Prostate gland (tissue), 2 donors: ENCODE data around the gene MAGEB17. TPM values are rescaled to one million over a fixed set of nuclear protein-coding genes. Genes with fewer than 3 reads are reported as not detected.
"Not testable (repeated sequence)": the region's sequence is repeated elsewhere in the genome, so short reads cannot be mapped to it uniquely, and the experiment has no call there.

Experiments
- DNase-seq: peaks from one replicate; pipeline ENCODE4 v3.0.0-alpha.2; 2019; ENCODE audit warnings: low spot score
- H3K27ac ChIP-seq, 2 donors: fragments of 200-600 bp; sonication (generic); 2 replicates each; pipeline ENCODE4 v1.5.1; 2017 to 2019
- H3K27me3 ChIP-seq: fragments of 200-600 bp; sonication (generic); replicated peaks from 2 replicates; pipeline ENCODE4 v1.5.1; 2019; ENCODE audit not compliant: insufficient read depth
- H3K36me3 ChIP-seq, 2 donors: fragments of 200-600 bp; sonication (generic); 1 replicate in 1 of 2; 2 replicates in 1 of 2; pipeline versions ENCODE4 v1.5.1 to v1.8.1; 2017 to 2019
- H3K4me1 ChIP-seq: fragments of 200-600 bp; sonication (generic); replicated peaks from 2 replicates; pipeline ENCODE4 v1.5.1; 2019
- H3K4me3 ChIP-seq, 2 donors: fragments of 200-600 bp; sonication (generic); 2 replicates each; pipeline ENCODE4 v1.5.1; 2017 to 2019
- H3K9me3 ChIP-seq: fragments of 200-600 bp; sonication (generic); 2 replicates; pipeline ENCODE4 v1.5.1; 2017
- POLR2A ChIP-seq: fragments of 450-650 bp; IDR thresholded peaks from one replicate; pipeline ENCODE4 v1.6.1; 2016; ENCODE audit warnings: antibody characterized with exemption, mild to moderate bottlenecking
- POLR2AphosphoS5 ChIP-seq: sonication (generic); formaldehyde crosslinking; IDR thresholded peaks from one replicate; pipeline ENCODE4 v1.6.1; 2017; ENCODE audit warnings: antibody characterized with exemption
- WGBS: methylation state at CpG from one replicate; pipeline ENCODE4 v1.1.5; 2018; 5-methylcytosine and 5-hydroxymethylcytosine counted together
- intact Hi-C: fragments of 100-400 bp; cut with DNase I; formaldehyde crosslinking; loops from one replicate; pipeline ENCODE4 v1.14.2; 2022
- total RNA-seq, 2 donors: library from RNA; depleted of rRNA; stranded (reverse); fragments of >200 nt; gene quantifications; one replicate each; pipeline ENCODE4 v1.1.0, GENCODE V29; 2016
- TF ChIP-seq, protein P1 (sequence below), 4 experiments: fragments of 200-600 bp in 2 of 4; fragments of 450-650 bp in 2 of 4; sonication (generic) in 2 of 4; IDR thresholded peaks; 1 replicate in 3 of 4; 2 replicates in 1 of 4; pipeline ENCODE4 v1.5.1; 2016 to 2019; ENCODE audit warnings: antibody characterized with exemption in 4 of 4, mild to moderate bottlenecking in 2 of 4, moderate library complexity in 2 of 4

The MAGEB17 gene
- total RNA-seq, 2 donors from 2014 or later, result 0.62 to 1.1 TPM

DNA sequence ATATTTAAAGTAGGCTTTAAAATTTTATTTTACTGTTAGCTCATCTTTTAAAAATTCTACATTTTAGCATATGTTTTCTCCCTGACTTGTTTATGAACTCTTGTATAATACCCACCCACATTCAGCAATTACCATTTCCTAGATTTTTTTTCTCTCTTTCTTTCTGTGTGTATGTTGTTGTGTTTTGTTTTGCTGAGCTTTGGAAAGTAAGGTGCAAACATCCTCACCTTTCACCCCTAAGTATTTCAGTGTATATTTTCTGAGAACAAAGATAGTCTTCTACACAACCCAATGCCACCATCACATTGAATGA, 25.1 kb upstream of the MAGEB17 start:
- Histone ChIP-seq H3K27me3 (no peaks in the 10 kb centered on the region), H3K36me3 (no peaks in the 10 kb centered on the region), H3K4me1 (no peaks in the 10 kb centered on the region), H3K9me3 (no peaks in the 10 kb centered on the region), H3K27ac (no peak overlapping the region), H3K4me3 (no peak overlapping the region)
- TF ChIP-seq POLR2A (no peak), POLR2AphosphoS5 (no peak)
- TF ChIP-seq, protein P1, sequence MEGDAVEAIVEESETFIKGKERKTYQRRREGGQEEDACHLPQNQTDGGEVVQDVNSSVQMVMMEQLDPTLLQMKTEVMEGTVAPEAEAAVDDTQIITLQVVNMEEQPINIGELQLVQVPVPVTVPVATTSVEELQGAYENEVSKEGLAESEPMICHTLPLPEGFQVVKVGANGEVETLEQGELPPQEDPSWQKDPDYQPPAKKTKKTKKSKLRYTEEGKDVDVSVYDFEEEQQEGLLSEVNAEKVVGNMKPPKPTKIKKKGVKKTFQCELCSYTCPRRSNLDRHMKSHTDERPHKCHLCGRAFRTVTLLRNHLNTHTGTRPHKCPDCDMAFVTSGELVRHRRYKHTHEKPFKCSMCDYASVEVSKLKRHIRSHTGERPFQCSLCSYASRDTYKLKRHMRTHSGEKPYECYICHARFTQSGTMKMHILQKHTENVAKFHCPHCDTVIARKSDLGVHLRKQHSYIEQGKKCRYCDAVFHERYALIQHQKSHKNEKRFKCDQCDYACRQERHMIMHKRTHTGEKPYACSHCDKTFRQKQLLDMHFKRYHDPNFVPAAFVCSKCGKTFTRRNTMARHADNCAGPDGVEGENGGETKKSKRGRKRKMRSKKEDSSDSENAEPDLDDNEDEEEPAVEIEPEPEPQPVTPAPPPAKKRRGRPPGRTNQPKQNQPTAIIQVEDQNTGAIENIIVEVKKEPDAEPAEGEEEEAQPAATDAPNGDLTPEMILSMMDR (IDR thresholded peaks at IDR 0.05), result no peak
- DNase-seq, result no peak
- intact Hi-C loops, result no loop called here

DNA sequence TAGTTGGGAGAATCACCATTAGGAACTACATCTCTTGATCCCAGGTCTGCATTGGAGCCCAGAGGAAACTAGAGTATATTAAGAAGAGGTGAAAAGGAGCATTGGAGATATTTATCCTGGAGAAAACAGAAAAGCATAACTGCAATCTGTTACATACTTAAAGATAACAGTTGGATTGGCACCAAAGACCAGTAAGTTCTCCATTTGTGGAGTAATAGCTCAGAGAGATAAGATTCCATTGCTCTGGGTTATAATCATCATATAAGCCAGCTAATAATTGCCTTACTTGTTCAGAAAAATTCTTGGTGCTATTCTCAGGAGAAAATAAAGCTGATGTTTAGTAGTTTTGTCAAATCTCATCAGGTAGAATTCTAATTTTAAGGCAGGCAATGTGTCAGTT, 23.3 kb upstream of the MAGEB17 start:
- intact Hi-C loops, result no loop called here
- DNase-seq, result no peak
- H3K27ac ChIP-seq, result no peak overlapping the region
- no peaks in the 10 kb centered on the region for H3K9me3 ChIP-seq
- no peak for TF ChIP-seq POLR2A
- TF ChIP-seq, protein P1 (IDR thresholded peaks at IDR 0.05), result no peak
- TF ChIP-seq POLR2AphosphoS5, result no peak
- H3K36me3 ChIP-seq, result no peaks in the 10 kb centered on the region
- H3K4me1 ChIP-seq, result no peaks in the 10 kb centered on the region
- H3K4me3 ChIP-seq, result no peak overlapping the region
- no peaks in the 10 kb centered on the region for H3K27me3 ChIP-seq

DNA sequence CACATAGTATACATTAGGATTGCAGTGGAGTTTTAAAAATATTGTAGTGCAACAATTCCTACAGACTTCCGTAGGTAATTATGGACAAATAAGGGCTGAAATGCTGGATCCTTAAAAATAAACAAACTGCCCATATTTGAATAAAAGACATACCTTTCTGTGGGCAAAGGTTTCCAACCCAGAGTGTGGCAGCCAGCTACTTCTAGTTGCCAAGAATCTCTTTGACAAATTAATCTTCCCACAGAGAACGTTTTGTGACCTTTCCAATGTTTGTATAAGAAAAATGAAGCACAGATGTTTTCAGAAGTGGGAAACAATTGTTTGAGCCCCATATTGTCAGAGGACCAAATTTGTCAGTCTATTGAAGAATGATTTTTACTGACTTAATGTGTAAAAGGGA, 22.9 kb upstream of the MAGEB17 start:
- Histone ChIP-seq H3K4me3 (no peak overlapping the region), H3K36me3 (no peaks in the 10 kb centered on the region), H3K4me1 (no peaks in the 10 kb centered on the region), H3K9me3 (no peaks in the 10 kb centered on the region), H3K27me3 (no peaks in the 10 kb centered on the region), H3K27ac (no peak overlapping the region)
- intact Hi-C loops, result no loop called here
- 21% methylated on average over 2 of the region's 2 CpGs for WGBS
- TF ChIP-seq, protein P1 (IDR thresholded peaks at IDR 0.05), result no peak
- TF ChIP-seq POLR2A, result no peak
- no peak for TF ChIP-seq POLR2AphosphoS5
- DNase-seq, result no peak

DNA sequence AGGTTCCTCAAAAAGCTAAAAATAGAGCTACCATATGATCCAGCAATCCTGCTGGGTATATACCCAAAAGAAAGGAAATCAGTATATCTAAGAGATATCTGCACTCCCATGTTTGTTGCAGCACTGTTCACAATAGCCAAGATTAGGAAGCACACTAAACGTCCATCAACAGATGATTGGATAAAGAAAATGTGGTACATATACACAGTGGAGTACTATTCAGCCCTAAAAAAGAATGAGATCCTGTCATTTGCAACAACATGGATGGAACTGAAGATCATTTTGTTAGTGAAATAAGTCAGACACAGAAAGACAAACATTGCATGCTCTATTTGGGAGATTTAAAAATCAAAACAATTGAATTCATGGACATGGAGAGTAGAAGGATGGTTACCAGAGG, 22.2 kb upstream of the MAGEB17 start:
- intact Hi-C loops, H3K9me3 ChIP-seq, H3K27ac ChIP-seq: not testable (repeated sequence)

DNA sequence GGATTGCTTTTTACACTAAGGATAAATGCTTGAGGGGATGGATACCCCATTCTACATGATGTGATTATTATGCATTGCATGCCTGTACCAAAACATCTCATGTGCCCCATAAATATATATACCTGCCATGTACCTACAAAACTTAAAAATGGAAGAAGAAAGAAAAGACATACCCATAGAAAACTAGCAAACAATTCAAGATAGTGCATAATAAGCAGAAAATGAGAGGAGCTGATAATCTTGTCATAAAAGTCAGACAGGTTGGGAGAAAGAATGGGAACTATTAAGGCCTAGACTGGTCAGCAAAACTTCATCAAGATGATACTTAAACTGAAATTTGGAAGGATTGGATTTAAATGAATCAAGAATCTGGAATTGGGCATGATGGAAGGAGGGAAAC, 21.6 kb upstream of the MAGEB17 start:
- Histone ChIP-seq H3K27me3 (no peaks in the 10 kb centered on the region), H3K4me1 (no peaks in the 10 kb centered on the region), H3K27ac (no peak overlapping the region), H3K36me3 (no peaks in the 10 kb centered on the region), H3K4me3 (no peak overlapping the region), H3K9me3 (no peaks in the 10 kb centered on the region)
- intact Hi-C loops, result no loop called here
- TF ChIP-seq POLR2A (no peak), POLR2AphosphoS5 (no peak)
- TF ChIP-seq, protein P1 (IDR thresholded peaks at IDR 0.05), result no peak
- no peak for DNase-seq

More for the DNA sequence above, 22.2 kb upstream of the MAGEB17 start:
- H3K4me1 ChIP-seq, H3K27me3 ChIP-seq, H3K36me3 ChIP-seq, DNase-seq, H3K4me3 ChIP-seq: not testable (repeated sequence)
- 78% methylated on average over 1 of the region's 1 CpG for WGBS

DNA sequence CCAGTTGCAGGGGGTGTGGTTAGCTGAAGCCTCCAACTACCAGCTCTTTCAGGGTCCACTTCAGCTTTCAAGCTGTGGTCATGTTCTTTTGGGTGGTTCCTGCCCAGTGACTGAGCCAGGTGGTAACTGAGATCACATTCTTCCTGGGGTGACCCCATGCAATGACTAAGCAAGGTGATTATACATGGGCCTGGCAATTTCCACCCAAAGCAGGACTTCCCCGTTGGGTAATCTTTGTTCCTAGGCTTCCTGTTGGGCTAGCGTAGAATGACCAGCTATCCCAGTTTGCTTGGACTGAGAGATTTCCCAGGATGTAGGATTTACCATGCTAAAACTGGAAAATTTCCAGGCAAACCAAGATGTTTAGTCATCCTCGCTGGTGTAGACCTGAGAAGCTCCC, 18.4 kb upstream of the MAGEB17 start:
- Histone ChIP-seq H3K4me1 (no peaks in the 10 kb centered on the region), H3K36me3 (no peaks in the 10 kb centered on the region), H3K27ac (no peak overlapping the region), H3K27me3 (no peaks in the 10 kb centered on the region), H3K9me3 (no peaks in the 10 kb centered on the region), H3K4me3 (no peak overlapping the region)
- WGBS, result 92% methylated on average over 3 of the region's 3 CpGs
- no peak for DNase-seq
- intact Hi-C loops, result no loop called here
- TF ChIP-seq, protein P1 (IDR thresholded peaks at IDR 0.05), result no peak
- TF ChIP-seq POLR2A (no peak), POLR2AphosphoS5 (no peak)
